BLaER1 treated with 17β-estradiol and CSF1 and Interleukin-3, amounts not matched to agents 10 nM and 100 nM (cell line): ENCODE data around the gene GRK6.
"Not testable (repeated sequence)": the region's sequence is repeated elsewhere in the genome, so short reads cannot be mapped to it uniquely, and the experiment has no call there.

ENCODE experiments used
- H3K27ac ChIP-seq, 11 experiments: shearing (Covaris generic); formaldehyde crosslinking; 2 replicates each; pipeline ENCODE4 v1.8.1; 2022
- H3K27me3 ChIP-seq, 11 experiments: shearing (Covaris generic); formaldehyde crosslinking; 2 replicates each; pipeline ENCODE4 v1.8.1; 2022
- H3K36me3 ChIP-seq, 11 experiments: shearing (Covaris generic); formaldehyde crosslinking; 2 replicates each; pipeline ENCODE4 v1.8.1; 2022
- H3K4me1 ChIP-seq, 10 experiments: shearing (Covaris generic); formaldehyde crosslinking; 2 replicates each; pipeline ENCODE4 v1.8.1; 2022
- H3K4me2 ChIP-seq, 11 experiments: shearing (Covaris generic); formaldehyde crosslinking; 2 replicates each; pipeline ENCODE4 v1.8.1; 2022
- H3K4me3 ChIP-seq, 10 experiments: shearing (Covaris generic); formaldehyde crosslinking; 2 replicates each; pipeline ENCODE4 v1.8.1; 2022
- H3K9ac ChIP-seq, 11 experiments: shearing (Covaris generic); formaldehyde crosslinking; 2 replicates each; pipeline ENCODE4 v1.8.1; 2022
- H3K9me3 ChIP-seq, 11 experiments: shearing (Covaris generic); formaldehyde crosslinking; replicated peaks in 1 of 11; 2 replicates each; pipeline ENCODE4 v1.8.1; 2022
- H4K20me1 ChIP-seq, 11 experiments: shearing (Covaris generic); formaldehyde crosslinking; 2 replicates each; pipeline ENCODE4 v1.8.1; 2022
- Cebpa-rat ChIP-seq, 11 experiments: shearing (Covaris generic); IDR thresholded peaks; 2 replicates each; pipeline ENCODE4 v1.8.1; 2022

GRK6 gene

DNA sequence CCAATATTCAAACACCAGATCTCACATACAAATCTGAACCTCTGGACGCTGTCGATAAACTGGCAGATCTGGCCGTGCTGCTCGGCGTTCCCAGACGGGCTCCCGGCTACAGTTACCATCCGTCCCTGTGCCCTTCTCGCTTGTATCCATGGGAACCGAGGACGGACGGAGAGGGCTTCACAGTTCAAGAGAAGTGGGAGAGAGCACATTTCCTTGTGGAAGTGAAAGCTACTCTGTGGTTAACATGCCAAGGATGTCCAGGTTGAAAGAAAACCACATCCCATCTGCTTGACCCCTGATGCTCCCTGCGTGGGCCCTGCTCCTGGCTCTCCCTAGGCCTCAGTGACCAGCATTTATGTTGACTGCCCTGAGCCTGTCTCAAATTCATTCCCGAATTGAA, 53.3 kb downstream of the GRK6 start:
- no peaks in the 10 kb centered on the region for H3K27me3 ChIP-seq
- H3K9ac ChIP-seq, result peak overlapping the region in 9 of 11 experiments; percentile 58 to 78 (median 72); a peak in 19 of 22 replicates
- H3K36me3 ChIP-seq, result peaks cover 20 to 38% (median 32%) of the 10 kb centered on the region in 11 experiments
- H3K9me3 ChIP-seq, result no peaks in the 10 kb centered on the region
- TF ChIP-seq Cebpa-rat (IDR thresholded peaks at IDR 0.05), result no peak
- peaks cover 58 to 94% (median 74%) of the 10 kb centered on the region in 10 experiments for H3K4me1 ChIP-seq
- peak overlapping the region; percentile 80 to 95 (median 89) for H3K4me2 ChIP-seq
- H3K4me3 ChIP-seq, result peak overlapping the region in 5 of 10 experiments; percentile 14 to 48 (median 16); a peak in 5 of 20 replicates
- H4K20me1 ChIP-seq, result peaks cover 0 to 72% (median 24%) of the 10 kb centered on the region in 11 experiments; a peak in 14 of 22 replicates
- peak overlapping the region in 10 of 11 experiments; percentile 45 to 91 (median 84); a peak in 20 of 22 replicates for H3K27ac ChIP-seq

DNA sequence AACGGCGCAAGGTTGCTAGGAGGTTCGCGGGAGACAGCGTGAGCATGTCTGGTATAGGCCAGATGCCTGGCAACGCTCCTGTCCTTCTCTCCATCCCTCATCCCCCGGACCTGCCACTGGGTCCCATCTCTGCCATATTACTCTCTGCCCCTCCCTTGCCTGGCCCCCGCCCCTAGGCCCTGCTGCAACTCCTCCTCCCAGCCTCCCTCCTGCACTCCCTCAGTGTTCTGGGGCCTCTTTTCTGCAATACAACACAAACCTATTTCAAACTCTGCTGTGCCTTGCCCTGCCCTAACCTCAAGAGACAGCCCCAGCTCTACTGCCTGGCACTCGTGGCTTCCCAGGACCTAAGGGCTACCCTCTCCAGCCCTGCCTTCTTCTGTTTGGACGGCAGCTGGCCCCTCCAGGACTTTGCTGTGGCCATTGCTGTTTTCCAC, 55.9 kb downstream of the GRK6 start:
- Histone ChIP-seq H3K9me3 (no peaks in the 10 kb centered on the region), H3K4me1 (peaks cover 35 to 69% (median 55%) of the 10 kb centered on the region in 10 experiments), H3K36me3 (peaks cover 41 to 64% (median 56%) of the 10 kb centered on the region in 11 experiments), H3K9ac (no peak overlapping the region), H4K20me1 (peaks cover 0 to 95% (median 31%) of the 10 kb centered on the region in 11 experiments; a peak in 15 of 22 replicates), H3K27ac (peak overlapping the region in 3 of 11 experiments; percentile 12 to 30 (median 17); a peak in 4 of 22 replicates), H3K4me3 (no peak overlapping the region), H3K27me3 (no peaks in the 10 kb centered on the region), H3K4me2 (peak overlapping the region in 2 of 11 experiments; percentile 92 to 94; a peak in 3 of 22 replicates)
- no peak for TF ChIP-seq Cebpa-rat (IDR thresholded peaks at IDR 0.05)

DNA sequence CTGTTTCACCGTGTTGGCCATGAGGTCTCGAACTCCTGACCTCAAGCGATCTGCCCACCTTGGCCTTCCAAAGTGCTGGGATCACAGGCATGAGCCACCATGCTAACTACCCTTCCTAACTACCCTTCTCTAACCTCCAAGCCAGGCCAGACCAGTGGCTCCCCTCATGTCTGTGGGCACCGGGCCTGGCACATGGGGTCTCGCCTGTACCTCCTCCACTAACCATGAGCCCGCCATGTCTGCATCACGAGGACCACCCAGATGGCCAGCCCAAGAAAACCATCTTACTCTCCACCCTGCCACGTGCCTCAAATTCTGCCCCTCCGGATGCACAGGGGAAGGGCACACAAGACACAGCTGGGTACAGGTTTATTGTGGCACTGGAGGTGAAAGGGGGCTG, 56.6 kb downstream of the GRK6 start:
- H3K9me3 ChIP-seq, result no peaks in the 10 kb centered on the region
- TF ChIP-seq Cebpa-rat (IDR thresholded peaks at IDR 0.05), result no peak
- peaks cover 48 to 71% (median 63%) of the 10 kb centered on the region in 11 experiments for H3K36me3 ChIP-seq
- no peak overlapping the region for H3K4me2 ChIP-seq
- H3K27ac ChIP-seq, result no peak overlapping the region; a peak in 1 of 22 replicates
- H3K27me3 ChIP-seq, result no peaks in the 10 kb centered on the region
- peaks cover 0 to 97% (median 35%) of the 10 kb centered on the region in 11 experiments; a peak in 18 of 22 replicates for H4K20me1 ChIP-seq
- H3K4me3 ChIP-seq, result no peak overlapping the region
- peaks cover 28 to 68% (median 50%) of the 10 kb centered on the region in 10 experiments for H3K4me1 ChIP-seq
- no peak overlapping the region for H3K9ac ChIP-seq

DNA sequence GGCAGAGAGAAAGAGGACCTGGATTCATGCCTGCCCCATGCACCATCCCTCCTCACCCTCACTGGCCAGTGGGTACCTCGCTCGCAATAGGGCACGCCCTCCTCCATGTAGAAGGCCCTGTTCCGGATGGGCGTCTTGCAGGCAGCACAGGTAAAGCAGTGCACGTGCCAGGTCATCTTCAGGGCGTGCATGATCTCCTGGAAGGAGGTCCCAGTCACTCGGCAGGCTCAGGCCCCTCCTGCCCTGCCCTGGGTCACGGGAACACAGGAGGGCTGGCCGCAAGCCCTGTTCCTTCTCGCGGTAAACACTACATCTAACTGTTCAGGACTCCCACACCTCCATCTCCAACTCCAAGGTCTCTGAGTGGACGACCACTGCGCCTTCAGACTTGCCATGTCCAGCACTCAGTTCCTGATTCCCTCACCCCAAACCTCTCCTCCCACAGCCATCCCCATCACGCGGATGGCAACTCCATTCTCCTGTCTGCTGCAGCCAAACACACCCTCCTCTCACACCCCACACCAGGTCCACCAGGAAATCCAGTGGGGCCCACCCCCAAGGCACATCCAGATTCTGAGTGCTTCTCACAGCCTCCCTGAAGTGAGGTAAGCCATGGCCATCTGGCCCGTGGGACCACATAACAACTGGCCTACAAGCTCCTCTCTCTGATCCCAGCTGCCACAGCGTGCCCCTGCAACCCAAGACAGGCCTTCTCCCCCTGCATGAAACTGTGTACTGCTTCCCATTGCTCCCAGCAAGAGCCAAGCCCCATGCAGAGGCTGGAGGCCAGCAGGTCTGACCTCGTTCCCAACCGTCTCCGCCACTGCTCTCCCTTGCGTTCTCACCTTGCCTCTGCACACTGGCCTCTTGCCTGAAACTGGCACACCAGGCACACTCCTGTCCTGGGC, 57.8 kb downstream of the GRK6 start:
- TF ChIP-seq Cebpa-rat (IDR thresholded peaks at IDR 0.05), result no peak
- H3K36me3 ChIP-seq, result peaks cover 57 to 83% (median 75%) of the 10 kb centered on the region in 11 experiments
- H3K4me3 ChIP-seq, result no peak overlapping the region

DNA sequence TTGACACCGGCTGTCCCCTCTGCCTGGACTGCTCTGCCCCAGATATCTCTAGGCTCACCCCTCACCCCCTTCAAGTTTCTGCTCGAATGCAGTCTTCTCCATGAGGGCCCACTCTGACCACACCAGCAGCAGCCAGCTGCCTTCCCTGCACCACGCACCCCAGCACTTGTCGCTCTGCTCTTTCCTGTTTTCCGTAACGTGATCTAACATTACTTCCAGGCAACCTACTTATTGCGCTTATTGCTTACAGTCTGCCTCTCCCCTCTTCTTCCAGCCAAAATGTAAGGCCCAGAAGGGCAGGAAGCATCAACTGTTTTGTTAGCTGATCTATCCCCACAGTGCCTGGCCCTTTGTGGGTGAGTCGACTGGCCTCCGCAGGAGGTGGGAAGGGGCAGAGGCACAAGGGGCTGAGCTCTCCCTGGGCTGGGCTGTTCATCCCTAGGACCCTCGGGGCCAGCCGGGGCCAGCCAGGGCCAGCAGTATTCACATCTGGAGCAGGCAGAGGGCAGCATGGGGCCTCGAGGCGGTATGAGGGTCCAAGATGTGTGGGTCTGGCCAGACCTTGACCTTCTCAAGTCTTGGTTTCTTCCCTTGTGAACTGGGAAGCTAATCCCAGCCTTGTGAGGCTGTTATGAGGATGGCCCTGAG, 58.5 kb downstream of the GRK6 start:
- Histone ChIP-seq H3K36me3 (peaks cover 57 to 91% (median 82%) of the 10 kb centered on the region in 11 experiments), H3K4me1 (peaks cover 21 to 66% (median 50%) of the 10 kb centered on the region in 10 experiments), H3K9me3 (no peaks in the 10 kb centered on the region), H3K4me2 (no peak overlapping the region; a peak in 1 of 22 replicates), H3K9ac (peak overlapping the region in 4 of 11 experiments; percentile 1 to 45 (median 19); a peak in 5 of 22 replicates), H3K27me3 (no peaks in the 10 kb centered on the region), H3K27ac (peak overlapping the region in 5 of 11 experiments; percentile 3 to 57 (median 28); a peak in 5 of 22 replicates), H4K20me1 (peaks cover 12 to 98% (median 52%) of the 10 kb centered on the region in 11 experiments; a peak in 21 of 22 replicates), H3K4me3 (no peak overlapping the region)
- TF ChIP-seq Cebpa-rat (IDR thresholded peaks at IDR 0.05), result no peak

More for the DNA sequence above, 57.8 kb downstream of the GRK6 start:
- H4K20me1 ChIP-seq, result peaks cover 5 to 98% (median 44%) of the 10 kb centered on the region in 11 experiments; a peak in 21 of 22 replicates
- peak overlapping the region in 1 of 11 experiments; percentile 28; a peak in 3 of 22 replicates for H3K9ac ChIP-seq
- no peak overlapping the region for H3K4me2 ChIP-seq
- no peaks in the 10 kb centered on the region for H3K27me3 ChIP-seq
- H3K4me1 ChIP-seq, result peaks cover 22 to 66% (median 50%) of the 10 kb centered on the region in 10 experiments
- H3K9me3 ChIP-seq, result no peaks in the 10 kb centered on the region
- peak overlapping the region in 2 of 11 experiments; percentile 57; a peak in 3 of 22 replicates for H3K27ac ChIP-seq

DNA sequence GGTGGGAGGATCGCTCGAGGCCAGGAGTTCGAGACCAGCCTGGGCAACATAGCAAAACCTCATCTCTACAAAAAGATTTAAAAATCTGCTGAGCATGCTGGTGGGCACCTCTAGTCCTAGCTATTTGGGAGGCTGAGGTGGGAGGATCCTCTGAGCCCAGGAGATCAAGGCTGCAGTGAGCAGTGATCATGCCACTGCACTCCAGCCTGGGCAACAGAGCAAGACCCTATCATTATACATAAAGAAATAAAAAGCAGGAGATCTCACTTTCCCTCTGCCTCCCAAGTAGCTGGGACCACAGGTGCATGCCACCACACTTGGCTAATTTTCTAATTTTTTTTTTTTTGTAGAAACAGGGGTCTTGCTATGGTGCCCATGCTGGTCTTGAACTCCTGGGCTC, 59.3 kb downstream of the GRK6 start:
- not testable (repeated sequence) for H3K4me2 ChIP-seq, H3K4me3 ChIP-seq, H3K9me3 ChIP-seq, H3K27me3 ChIP-seq
- H4K20me1 ChIP-seq, result peaks cover 13 to 98% (median 57%) of the 10 kb centered on the region in 11 experiments; a peak in 21 of 22 replicates
- H3K4me1 ChIP-seq, result peaks cover 23 to 66% (median 50%) of the 10 kb centered on the region in 10 experiments
- H3K36me3 ChIP-seq, result peaks cover 58 to 97% (median 87%) of the 10 kb centered on the region in 11 experiments
- H3K9ac ChIP-seq, result peak overlapping the region in 3 of 11 experiments; percentile 1 to 45 (median 29); a peak in 1 of 22 replicates
- peak overlapping the region in 2 of 11 experiments; percentile 57; a peak in 2 of 22 replicates for H3K27ac ChIP-seq

DNA sequence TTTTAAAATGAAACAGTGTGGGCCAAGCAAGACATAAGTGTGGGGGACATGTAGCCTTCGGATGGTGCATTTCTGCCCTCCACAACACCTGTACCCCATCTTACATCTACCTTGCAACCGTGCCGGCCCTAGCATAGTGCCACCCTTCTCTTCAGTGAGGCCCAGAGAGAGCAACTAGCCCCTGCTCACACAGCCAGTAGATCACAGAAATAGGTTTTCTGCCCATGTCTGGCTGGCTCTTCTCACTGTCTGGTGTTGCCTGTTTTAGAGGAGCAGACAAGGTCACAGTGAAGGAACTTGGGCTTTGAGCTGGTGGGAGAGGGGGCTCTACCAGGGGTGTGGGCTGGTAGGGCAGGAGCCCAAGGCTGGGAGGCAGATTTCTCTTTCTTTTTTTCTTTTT, 59.8 kb downstream of the GRK6 start:
- no peak overlapping the region for H3K4me3 ChIP-seq
- no peak overlapping the region for H3K27ac ChIP-seq
- H3K4me2 ChIP-seq, result no peak overlapping the region
- no peak overlapping the region for H3K9ac ChIP-seq
- peaks cover 16 to 100% (median 61%) of the 10 kb centered on the region in 11 experiments; a peak in 21 of 22 replicates for H4K20me1 ChIP-seq
- no peaks in the 10 kb centered on the region for H3K9me3 ChIP-seq
- no peak for TF ChIP-seq Cebpa-rat (IDR thresholded peaks at IDR 0.05)
- peaks cover 25 to 66% (median 53%) of the 10 kb centered on the region in 10 experiments for H3K4me1 ChIP-seq
- no peaks in the 10 kb centered on the region for H3K27me3 ChIP-seq
- peaks cover 63 to 99% (median 92%) of the 10 kb centered on the region in 11 experiments for H3K36me3 ChIP-seq

DNA sequence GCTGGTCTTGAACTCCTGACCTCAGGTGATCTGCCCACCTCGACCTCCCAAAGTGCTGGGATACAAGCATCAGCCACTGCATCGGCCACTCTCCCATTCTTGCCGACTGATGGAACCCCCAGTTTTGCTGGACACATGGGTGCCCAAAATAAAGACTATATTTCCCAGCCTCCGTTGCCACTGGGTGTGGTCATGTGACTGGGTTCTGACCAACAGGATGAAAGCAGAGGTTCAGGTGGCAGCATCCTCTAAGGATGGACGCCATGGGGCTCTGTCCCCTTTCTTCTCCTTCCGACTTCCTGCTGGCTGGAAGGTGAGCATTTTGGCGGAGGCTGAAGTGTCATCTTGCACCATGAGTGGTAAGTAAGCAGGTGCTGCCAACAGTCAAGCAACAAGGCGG, 60.7 kb downstream of the GRK6 start:
- H3K27me3 ChIP-seq, result no peaks in the 10 kb centered on the region
- peaks cover 25 to 65% (median 51%) of the 10 kb centered on the region in 10 experiments for H3K4me1 ChIP-seq
- no peak overlapping the region for H3K4me3 ChIP-seq
- peaks cover 16 to 98% (median 60%) of the 10 kb centered on the region in 11 experiments; a peak in 21 of 22 replicates for H4K20me1 ChIP-seq
- H3K4me2 ChIP-seq, result no peak overlapping the region
- peaks cover 67 to 98% (median 90%) of the 10 kb centered on the region in 11 experiments for H3K36me3 ChIP-seq
- H3K27ac ChIP-seq, result no peak overlapping the region; a peak in 1 of 22 replicates
- H3K9me3 ChIP-seq, result no peaks in the 10 kb centered on the region
- H3K9ac ChIP-seq, result no peak overlapping the region
- TF ChIP-seq Cebpa-rat (IDR thresholded peaks at IDR 0.05), result no peak
